ENCODE data around the gene HIF1AN. TPM values are rescaled to one million over a fixed set of nuclear protein-coding genes. Genes with fewer than 3 reads are reported as not detected.

Gene HIF1AN
- total RNA-seq: 1 to 10 TPM; 7.9 to 9.3 TPM

GRCh38 chr10:100535715-100536353 is at the start of gene HIF1AN:
HIF1AN (plus strand) TSS chr10:100535943; CDS start chr10:100535959, 16 bp downstream.

GRCh38 chr10:100519311-100520051 is 16.3 kb upstream of the HIF1AN start, which contains the start of gene SEC31B:
SEC31B (minus strand) TSS chr10:100519861; CDS start chr10:100516952, 2,909 bp downstream.

DNA sequence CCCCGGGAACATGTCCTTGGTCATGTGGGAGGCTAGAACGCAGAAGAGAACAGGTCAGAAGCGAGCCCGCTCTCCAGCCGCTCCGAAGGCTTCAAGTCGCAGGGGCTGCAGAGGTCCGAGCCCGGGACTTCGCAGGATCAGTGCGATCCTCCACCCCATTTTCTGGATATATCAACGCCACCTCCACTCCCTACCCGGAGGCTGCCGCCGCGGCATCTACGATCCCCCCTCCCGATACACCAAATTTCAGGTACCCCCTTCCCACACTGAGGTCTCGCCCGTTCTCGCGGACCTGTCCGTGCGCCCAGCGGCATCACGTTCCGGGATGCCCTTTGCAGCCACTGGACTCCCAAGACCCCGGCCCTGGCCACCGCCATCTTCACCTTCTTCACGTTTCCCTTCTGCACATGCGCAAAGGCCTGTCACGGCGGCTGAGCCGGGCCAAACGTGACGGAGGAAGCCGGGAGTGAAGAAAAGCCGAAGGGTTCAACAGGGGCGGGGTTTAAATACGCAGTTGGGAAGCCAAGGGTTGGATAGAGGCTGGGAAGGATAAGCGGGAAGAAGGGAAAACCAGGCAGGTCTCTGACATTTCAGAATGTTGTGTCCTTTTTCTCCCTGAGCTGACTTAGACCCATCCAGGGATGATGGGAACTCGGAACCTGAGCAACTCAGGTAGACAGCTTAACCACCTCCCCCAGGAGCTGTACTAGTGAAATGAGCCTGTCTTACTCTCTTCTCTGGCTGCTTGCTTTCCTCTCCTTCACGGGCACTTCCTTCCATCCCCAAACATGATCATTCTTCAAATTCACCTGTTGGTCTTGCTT is 6.1 kb upstream of the HIF1AN start, which contains the start of gene NDUFB8:
Gene NDUFB8, minus strand, starts transcription at position 397 of the 824 bp plus-strand sequence. Its CDS starts 20 bp downstream, at position 377.

Other genes with a start within 250 kb of the HIF1AN start
- 10 to 100 TPM; 57.5 to 70.9 TPM for gene BLOC1S2, start 249.3 kb upstream of the HIF1AN start, total RNA-seq
- not detected for gene PKD2L1, start 205.7 kb upstream of the HIF1AN start, total RNA-seq
- gene SCD, start 188.7 kb upstream of the HIF1AN start, total RNA-seq: 100 to 1,000 TPM; 881 to 898 TPM
- not detected for gene WNT8B, start 72.9 kb upstream of the HIF1AN start, total RNA-seq
- 1 to 10 TPM; 3.0 to 4.8 TPM for gene SEC31B, start 16.1 kb upstream of the HIF1AN start, total RNA-seq
- gene NDUFB8, start 6.1 kb upstream of the HIF1AN start, total RNA-seq: 100 to 1,000 TPM; 131 to 151 TPM
- not detected for gene PAX2, start 209.6 kb downstream of the HIF1AN start, total RNA-seq

Data from melanocyte of skin (primary cell).